Upper lobe of left lung (tissue), 4 donors: ENCODE data around the gene MLIP.

ENCODE experiments used
- CTCF ChIP-seq, 6 experiments: fragments of 450-650 bp in 4 of 6; fragments of 200-600 bp in 2 of 6; sonication (generic) in 2 of 6; IDR thresholded peaks; one replicate each; pipeline ENCODE4 v1.5.1; 2016 to 2019; ENCODE audit warnings: antibody characterized with exemption in 6 of 6
- POLR2A ChIP-seq, 4 donors: fragments of 450-650 bp; IDR thresholded peaks; one replicate each; pipeline ENCODE4 v1.5.1; 2016 to 2017; ENCODE audit warnings: antibody characterized with exemption in 4 of 4, mild to moderate bottlenecking in 2 of 4

- TF ChIP-seq CTCF (IDR thresholded peaks at IDR 0.05) (no peak), POLR2A (IDR thresholded peaks at IDR 0.05) (no peak)
Observed at GRCh38 chr6:54216336-54216735, 105.1 kb downstream of the MLIP start.
